Esophagus squamous epithelium (tissue), 4 donors: ENCODE results near the gene ENOSF1.

ENCODE experiments used
- CTCF ChIP-seq, 6 experiments: fragments of 450-650 bp in 4 of 6; fragments of 200-600 bp in 2 of 6; sonication (generic) in 2 of 6; IDR thresholded peaks; one replicate each; pipeline ENCODE4 v1.5.1; 2016 to 2019; ENCODE audit warnings: antibody characterized with exemption in 6 of 6, mild to moderate bottlenecking in 4 of 6, moderate library complexity in 4 of 6
- POLR2A ChIP-seq, 4 donors: fragments of 450-650 bp; IDR thresholded peaks; one replicate each; pipeline ENCODE4 v1.6.1; 2017; ENCODE audit warnings: antibody characterized with exemption in 4 of 4, mild to moderate bottlenecking in 4 of 4, moderate library complexity in 3 of 4

GRCh38 chr18:741931-742512 is 29.6 kb upstream of the ENOSF1 start:
- TF ChIP-seq CTCF (IDR thresholded peaks at IDR 0.05): peak; percentile 44 to 80 (median 70)
- no peak for TF ChIP-seq POLR2A (IDR thresholded peaks at IDR 0.05)
